Immature natural killer cell (primary cell): ENCODE results near the gene MRPL19. TPM values are rescaled to one million over a fixed set of nuclear protein-coding genes. Genes with fewer than 3 reads are reported as not detected.
"Not testable (repeated sequence)": the region's sequence is repeated elsewhere in the genome, so short reads cannot be mapped to it uniquely, and the experiment has no call there.

Experiments used
- DNase-seq, 3 donors: peaks; one replicate each; pipeline ENCODE4 v3.0.0; 2022; ENCODE audit warnings: mixed read lengths in 1 of 3
- H3K27ac Mint-ChIP-seq, 6 donors: one replicate each; pipeline ENCODE4 v1.8.0; 2020; ENCODE audit warnings: mixed read lengths in 6 of 6, mild to moderate bottlenecking in 5 of 6, inconsistent platforms in 4 of 6, moderate library complexity in 3 of 6
- H3K27me3 Mint-ChIP-seq, 3 donors: one replicate each; pipeline ENCODE4 v1.8.0; 2020 to 2021; ENCODE audit warnings: low read depth in 3 of 3, mild to moderate bottlenecking in 3 of 3, mixed read lengths in 3 of 3, moderate library complexity in 3 of 3, inconsistent platforms in 1 of 3
- H3K36me3 Mint-ChIP-seq, 3 donors: one replicate each; pipeline ENCODE4 v1.8.0; 2020; ENCODE audit warnings: mixed read lengths in 3 of 3, inconsistent platforms in 2 of 3, mild to moderate bottlenecking in 2 of 3
- H3K4me1 Mint-ChIP-seq, 2 donors: one replicate each; pipeline ENCODE4 v1.8.0; 2020; ENCODE audit warnings: inconsistent platforms in 2 of 2, mild to moderate bottlenecking in 2 of 2, mixed read lengths in 2 of 2, moderate library complexity in 1 of 2
- H3K4me3 Mint-ChIP-seq, 5 donors: one replicate each; pipeline ENCODE4 v1.8.0; 2020; ENCODE audit warnings: mild to moderate bottlenecking in 5 of 5, mixed read lengths in 5 of 5, inconsistent platforms in 3 of 5, moderate library complexity in 3 of 5
- H3K9me3 Mint-ChIP-seq, 6 donors: one replicate each; pipeline ENCODE4 v1.8.0; 2020; ENCODE audit warnings: mild to moderate bottlenecking in 6 of 6, mixed read lengths in 6 of 6, inconsistent platforms in 4 of 6, moderate library complexity in 3 of 6
- polyA plus RNA-seq, 3 donors: library from polyadenylated mRNA; unstranded; fragments of 300-500 nt; fragmentation: Illumina TruSeq; gene quantifications; one replicate each; pipeline ENCODE4 v1.2.3, GENCODE V29; 2021

The MRPL19 gene
- polyA plus RNA-seq, 3 donors from 2014 or later = 31.4 to 42.5 (median 34.0) TPM

GRCh38 chr2:75705921-75706320 is 59.3 kb downstream of the MRPL19 start:
- H3K9me3 Mint-ChIP-seq = no peaks in the 10 kb centered on the region
- H3K27me3 Mint-ChIP-seq = peaks cover 1 to 8% (median 3%) of the 10 kb centered on the region in 3 donors
- peaks cover 22 to 35% of the 10 kb centered on the region in 2 donors for H3K4me1 Mint-ChIP-seq
- no peak overlapping the region for H3K4me3 Mint-ChIP-seq
- peaks cover 27 to 37% (median 33%) of the 10 kb centered on the region in 3 donors for H3K36me3 Mint-ChIP-seq
- DNase-seq = no peak
- H3K27ac Mint-ChIP-seq = peak overlapping the region in 1 of 6 donors; percentile 11

DNA sequence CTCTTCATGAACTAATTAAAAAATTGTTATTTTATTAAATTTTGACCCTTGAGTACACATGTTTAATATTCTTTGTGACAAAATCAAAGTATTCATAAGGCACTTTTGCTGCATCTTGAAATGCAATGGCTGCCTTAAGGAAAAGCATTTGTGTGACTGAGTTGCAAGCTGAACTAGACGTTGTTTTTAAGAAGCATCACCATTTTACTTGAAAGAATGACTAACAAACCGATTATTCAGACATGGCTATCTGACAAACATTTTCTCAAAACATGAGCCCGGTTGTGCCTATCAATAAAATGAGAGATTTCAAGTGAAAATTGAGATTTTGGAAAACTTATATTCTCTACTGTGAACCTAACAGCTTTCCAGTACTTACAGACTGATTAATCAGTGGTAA is 61.3 kb downstream of the MRPL19 start:
- H3K27me3 Mint-ChIP-seq = peaks cover 3 to 16% (median 4%) of the 10 kb centered on the region in 3 donors
- no peak overlapping the region for H3K27ac Mint-ChIP-seq
- H3K4me1 Mint-ChIP-seq = peaks cover 27 to 41% of the 10 kb centered on the region in 2 donors
- peak overlapping the region in 1 of 5 donors; percentile 41 for H3K4me3 Mint-ChIP-seq
- H3K36me3 Mint-ChIP-seq = peaks cover 14 to 19% (median 17%) of the 10 kb centered on the region in 3 donors
- no peak for DNase-seq
- H3K9me3 Mint-ChIP-seq = no peaks in the 10 kb centered on the region

GRCh38 chr2:75709297-75709696 is 62.7 kb downstream of the MRPL19 start:
- Mint-ChIP-seq H3K4me3 (peak overlapping the region; percentile 58 to 74 (median 64)), H3K27ac (peak overlapping the region; percentile 8 to 68 (median 58)), H3K27me3 (peaks cover 3 to 16% (median 4%) of the 10 kb centered on the region in 3 donors), H3K36me3 (peaks cover 5 to 14% (median 8%) of the 10 kb centered on the region in 3 donors), H3K4me1 (peaks cover 27 to 41% of the 10 kb centered on the region in 2 donors), H3K9me3 (no peaks in the 10 kb centered on the region)
- DNase-seq = no peak

GRCh38 chr2:75710220-75710576 is 63.6 kb downstream of the MRPL19 start:
- H3K27me3 Mint-ChIP-seq = peaks cover 3 to 16% (median 4%) of the 10 kb centered on the region in 3 donors
- H3K4me1 Mint-ChIP-seq = peaks cover 27 to 41% of the 10 kb centered on the region in 2 donors
- DNase-seq = no peak

GRCh38 chr2:75710577-75711253 is 64.1 kb downstream of the MRPL19 start, which contains the start of gene GCFC2:
Gene GCFC2, minus strand, starts transcription at chr2:75710915. Its CDS starts 60 bp downstream, at chr2:75710855.
- peaks cover 0 to 5% (median under 1%) of the 10 kb centered on the region in 3 donors for H3K36me3 Mint-ChIP-seq
- no peaks in the 10 kb centered on the region for H3K9me3 Mint-ChIP-seq
- peaks cover 27 to 41% of the 10 kb centered on the region in 2 donors for H3K4me1 Mint-ChIP-seq
- peaks cover 3 to 16% (median 4%) of the 10 kb centered on the region in 3 donors for H3K27me3 Mint-ChIP-seq
- peak; percentile 83 to 85 (median 85) for DNase-seq
- H3K27ac Mint-ChIP-seq = peak within 1 kb of the TSS; percentile 88 to 93 (median 92)
- peak within 1 kb of the TSS; percentile 89 to 92 (median 90) for H3K4me3 Mint-ChIP-seq

More at GRCh38 chr2:75710220-75710576, 63.6 kb downstream of the MRPL19 start:
- H3K36me3 Mint-ChIP-seq = peaks cover 0 to 7% (median 3%) of the 10 kb centered on the region in 3 donors
- no peaks in the 10 kb centered on the region for H3K9me3 Mint-ChIP-seq
- peak overlapping the region; percentile 75 to 93 (median 91) for H3K27ac Mint-ChIP-seq
- peak overlapping the region; percentile 89 to 92 (median 90) for H3K4me3 Mint-ChIP-seq

- peak overlapping the region in 4 of 5 donors; percentile 89 to 91 (median 90) for H3K4me3 Mint-ChIP-seq
- not testable (repeated sequence) for DNase-seq, H3K9me3 Mint-ChIP-seq, H3K36me3 Mint-ChIP-seq
- peaks cover 27 to 41% of the 10 kb centered on the region in 2 donors for H3K4me1 Mint-ChIP-seq
- H3K27me3 Mint-ChIP-seq = peaks cover 3 to 16% (median 4%) of the 10 kb centered on the region in 3 donors
- peak overlapping the region in 3 of 6 donors; percentile 88 to 93 (median 92) for H3K27ac Mint-ChIP-seq
Measured at GRCh38 chr2:75711590-75711989, 65.0 kb downstream of the MRPL19 start.

- peaks cover 0 to 2% (median 0%) of the 10 kb centered on the region in 6 donors for H3K9me3 Mint-ChIP-seq
- DNase-seq = no peak
- no peaks in the 10 kb centered on the region for H3K36me3 Mint-ChIP-seq
- H3K4me3 Mint-ChIP-seq = no peak overlapping the region
- no peak overlapping the region for H3K27ac Mint-ChIP-seq
- peaks cover 2 to 5% (median 3%) of the 10 kb centered on the region in 3 donors for H3K27me3 Mint-ChIP-seq
- peaks cover under 1 to 1% of the 10 kb centered on the region in 2 donors for H3K4me1 Mint-ChIP-seq
Measured at GRCh38 chr2:75716406-75716805, 69.8 kb downstream of the MRPL19 start.

- peaks cover 0 to 2% (median 0%) of the 10 kb centered on the region in 6 donors for H3K9me3 Mint-ChIP-seq
- H3K4me1 Mint-ChIP-seq = no peaks in the 10 kb centered on the region
- peaks cover 2 to 5% (median 2%) of the 10 kb centered on the region in 3 donors for H3K27me3 Mint-ChIP-seq
- no peak for DNase-seq
- no peaks in the 10 kb centered on the region for H3K36me3 Mint-ChIP-seq
- H3K4me3 Mint-ChIP-seq = no peak overlapping the region
- H3K27ac Mint-ChIP-seq = no peak overlapping the region
Measured at GRCh38 chr2:75719616-75720015, 73.0 kb downstream of the MRPL19 start.

DNA sequence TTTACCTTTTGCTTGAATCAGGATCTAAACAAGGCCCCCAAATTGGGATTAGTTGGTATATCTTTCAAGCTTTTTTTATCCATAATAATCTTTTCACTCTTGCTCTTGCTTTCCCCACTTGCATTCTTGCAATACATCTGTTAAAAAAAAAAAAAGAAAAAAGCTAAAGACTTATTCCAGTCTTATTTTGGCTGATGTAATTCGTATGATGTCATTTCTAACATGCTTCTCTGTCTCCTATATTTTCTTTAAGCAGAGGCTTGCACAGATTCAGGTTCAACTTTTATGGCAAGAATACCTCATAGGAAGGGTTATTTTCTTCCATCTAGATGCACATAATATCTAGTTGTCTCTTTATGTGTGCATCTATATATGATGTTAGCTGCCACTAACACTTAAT is 73.9 kb downstream of the MRPL19 start:
- peaks cover 0 to 2% (median 0%) of the 10 kb centered on the region in 6 donors for H3K9me3 Mint-ChIP-seq
- peaks cover 2 to 5% (median 2%) of the 10 kb centered on the region in 3 donors for H3K27me3 Mint-ChIP-seq
- H3K36me3 Mint-ChIP-seq = no peaks in the 10 kb centered on the region
- no peaks in the 10 kb centered on the region for H3K4me1 Mint-ChIP-seq
- no peak for DNase-seq
- H3K27ac Mint-ChIP-seq = no peak overlapping the region
- no peak overlapping the region for H3K4me3 Mint-ChIP-seq

GRCh38 chr2:75722687-75723086 is 76.1 kb downstream of the MRPL19 start:
- Mint-ChIP-seq H3K36me3 (no peaks in the 10 kb centered on the region), H3K9me3 (peaks cover 0 to 2% (median 0%) of the 10 kb centered on the region in 6 donors), H3K4me3 (no peak overlapping the region), H3K27me3 (peaks cover 2 to 5% (median 5%) of the 10 kb centered on the region in 3 donors), H3K27ac (no peak overlapping the region), H3K4me1 (no peaks in the 10 kb centered on the region)
- no peak for DNase-seq

- Mint-ChIP-seq H3K27me3 (peaks cover 4 to 7% (median 5%) of the 10 kb centered on the region in 3 donors), H3K9me3 (no peaks in the 10 kb centered on the region), H3K36me3 (no peaks in the 10 kb centered on the region), H3K4me1 (no peaks in the 10 kb centered on the region), H3K27ac (no peak overlapping the region), H3K4me3 (no peak overlapping the region)
- no peak for DNase-seq
Measured at GRCh38 chr2:75728614-75729419, 82.2 kb downstream of the MRPL19 start.

DNA sequence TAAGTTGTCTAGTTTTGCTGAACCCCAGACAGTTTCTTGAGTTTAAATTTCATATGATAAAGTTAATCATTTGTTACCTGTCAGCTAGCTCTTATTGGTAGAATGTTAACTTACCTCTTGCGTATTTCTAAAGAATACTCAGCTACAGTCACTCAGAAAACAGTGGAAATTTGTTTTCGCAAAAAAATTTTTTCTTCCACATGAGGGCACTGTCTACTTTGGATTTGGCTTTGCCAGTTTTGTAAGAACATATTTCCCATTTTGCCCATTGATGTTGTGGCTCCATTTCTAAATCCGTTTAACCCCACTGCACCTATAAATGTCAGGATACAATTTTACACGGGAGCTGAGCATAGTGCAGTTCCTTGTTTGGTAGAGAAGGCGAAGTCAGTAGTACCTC is 83.3 kb downstream of the MRPL19 start:
- H3K4me1 Mint-ChIP-seq = no peaks in the 10 kb centered on the region
- H3K9me3 Mint-ChIP-seq = no peaks in the 10 kb centered on the region
- H3K4me3 Mint-ChIP-seq = no peak overlapping the region
- H3K27me3 Mint-ChIP-seq = peaks cover 4 to 9% (median 8%) of the 10 kb centered on the region in 3 donors
- H3K27ac Mint-ChIP-seq = no peak overlapping the region
- H3K36me3 Mint-ChIP-seq = no peaks in the 10 kb centered on the region
- no peak for DNase-seq

DNA sequence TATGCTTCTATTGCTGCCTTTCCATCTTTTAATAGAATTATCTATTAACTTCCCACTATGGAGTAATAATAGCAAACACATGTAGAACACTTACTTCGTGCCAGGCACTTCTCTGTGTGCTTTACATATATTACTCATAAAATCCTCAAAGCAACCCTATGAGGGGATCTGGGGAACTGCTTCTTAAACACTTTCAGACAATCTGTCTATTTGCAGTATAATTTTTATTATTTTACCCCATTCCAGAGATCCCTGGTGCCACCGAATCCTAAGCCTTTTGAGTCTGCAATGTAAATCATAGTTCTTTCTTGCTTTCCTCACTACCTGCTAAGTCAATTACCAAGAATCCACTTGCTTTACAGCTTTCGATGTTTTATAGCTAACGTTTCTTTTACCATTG is 89.7 kb downstream of the MRPL19 start:
- no peaks in the 10 kb centered on the region for H3K4me1 Mint-ChIP-seq
- no peaks in the 10 kb centered on the region for H3K36me3 Mint-ChIP-seq
- no peak overlapping the region for H3K27ac Mint-ChIP-seq
- peaks cover 0 to 12% (median 9%) of the 10 kb centered on the region in 3 donors for H3K27me3 Mint-ChIP-seq
- no peak overlapping the region for H3K4me3 Mint-ChIP-seq
- no peak for DNase-seq
- H3K9me3 Mint-ChIP-seq = peaks cover 0 to 2% (median 0%) of the 10 kb centered on the region in 6 donors

GRCh38 chr2:75737961-75738360 is 91.4 kb downstream of the MRPL19 start:
- Mint-ChIP-seq H3K36me3 (no peaks in the 10 kb centered on the region), H3K27ac (no peak overlapping the region), H3K27me3 (peaks cover 0 to 11% (median 6%) of the 10 kb centered on the region in 3 donors), H3K4me1 (no peaks in the 10 kb centered on the region), H3K9me3 (peaks cover 0 to 6% (median under 1%) of the 10 kb centered on the region in 6 donors), H3K4me3 (no peak overlapping the region)
- no peak for DNase-seq
